Measurements from ENCODE around the gene ORM2.
"Not testable (repeated sequence)": the region's sequence is repeated elsewhere in the genome, so short reads cannot be mapped to it uniquely, and the experiment has no call there.

Gene ORM2

GRCh38 chr9:114324492-114324891, 5.2 kb upstream of the ORM2 start:
- H3K4me3 ChIP-seq (ENCODE audit: low read length) = no peak overlapping the region
- no peak for DNase-seq (ENCODE audit: low read depth)
- no peak for TF ChIP-seq CTCF (conservative IDR thresholded peaks at IDR 0.05; ENCODE audit: low read length)

GRCh38 chr9:114324965-114325364, 4.7 kb upstream of the ORM2 start:
- not testable (repeated sequence) for H3K4me3 ChIP-seq (ENCODE audit: low read length); DNase-seq (ENCODE audit: low read depth)

GRCh38 chr9:114325684-114326254, 3.9 kb upstream of the ORM2 start:
- DNase-seq (ENCODE audit: low read depth) = peak; percentile 25
- H3K4me3 ChIP-seq (ENCODE audit: low read length) = not testable (repeated sequence)

- DNase-seq (ENCODE audit: low read depth) = no peak
- no peak overlapping the region for H3K4me3 ChIP-seq (ENCODE audit: low read length)
- no peak for TF ChIP-seq CTCF (conservative IDR thresholded peaks at IDR 0.05; ENCODE audit: low read length)
Observed at GRCh38 chr9:114327749-114328148, 1.9 kb upstream of the ORM2 start.

GRCh38 chr9:114328357-114328820, 1.3 kb upstream of the ORM2 start:
- not testable (repeated sequence) for DNase-seq (ENCODE audit: low read depth)

GRCh38 chr9:114328937-114329624, 588 bp upstream of the ORM2 start:
- DNase-seq (ENCODE audit: low read depth); H3K4me3 ChIP-seq (ENCODE audit: low read length): not testable (repeated sequence)

More at GRCh38 chr9:114328357-114328820, 1.3 kb upstream of the ORM2 start:
- not testable (repeated sequence) for H3K4me3 ChIP-seq (ENCODE audit: low read length)

- no peak for TF ChIP-seq CTCF (conservative IDR thresholded peaks at IDR 0.05; ENCODE audit: low read length)
- no peak for DNase-seq (ENCODE audit: low read depth)
- H3K4me3 ChIP-seq (ENCODE audit: low read length) = no peak overlapping the region
Observed at GRCh38 chr9:114330636-114331035, 967 bp downstream of the ORM2 start.

GRCh38 chr9:114331229-114332195, 1.8 kb downstream of the ORM2 start:
- DNase-seq (ENCODE audit: low read depth); H3K4me3 ChIP-seq (ENCODE audit: low read length): not testable (repeated sequence)

GRCh38 chr9:114332474-114333040, 2.9 kb downstream of the ORM2 start:
- H3K4me3 ChIP-seq (ENCODE audit: low read length) = not testable (repeated sequence)
- peak; percentile 6 for DNase-seq (ENCODE audit: low read depth)

- DNase-seq (ENCODE audit: low read depth); H3K4me3 ChIP-seq (ENCODE audit: low read length): not testable (repeated sequence)
Observed at GRCh38 chr9:114333718-114334117, 4.0 kb downstream of the ORM2 start.

Measured in AG10803 (cell line).